OCI-LY7 (cell line): ENCODE data around the gene RSAD1. TPM values are rescaled to one million over a fixed set of nuclear protein-coding genes. Genes with fewer than 3 reads are reported as not detected.

Source experiments
- BruUV-seq: library from RNA; stranded (reverse); fragments of 400-500 nt; replicated peaks from 2 replicates; lab custom pipeline; 2021; lab: Mats Ljungman, UMichigan
- CTCF ChIA-PET: fragments of 300-600 bp; sonication (Branson Sonifier 250); formaldehyde crosslinking; loops from one replicate; lab custom pipeline; 2022; ENCODE audit warnings: antibody characterized with exemption; ENCODE audit not compliant: unreplicated experiment; lab: Charles Lee
- POLR2A ChIA-PET: fragments of 300-600 bp; sonication (Branson Sonifier 250); formaldehyde crosslinking; loops from one replicate; lab custom pipeline; 2022; ENCODE audit warnings: antibody characterized with exemption; lab: Charles Lee
- DNase-seq: peaks from one replicate; pipeline ENCODE4 v3.0.0-alpha.2; 2015; ENCODE audit warnings: low spot score
- H2AFZ ChIP-seq: fragments of 200-600 bp; sonication (generic), shearing (Covaris generic); 2 replicates; pipeline ENCODE4 v1.6.1; 2014; ENCODE audit warnings: mild to moderate bottlenecking, antibody characterized with exemption, low read length, moderate library complexity
- H3K27ac ChIP-seq: fragments of 200-600 bp; sonication (generic); 2 replicates; pipeline ENCODE4 v1.5.1; 2014; ENCODE audit warnings: mixed run types, low read depth, mild to moderate bottlenecking, moderate library complexity, low read length, inconsistent platforms; ENCODE audit not compliant: poor library complexity, severe bottlenecking
- H3K36me3 ChIP-seq: fragments of 200-600 bp; sonication (generic); 2 replicates; pipeline ENCODE4 v1.6.1; 2014; ENCODE audit warnings: mild to moderate bottlenecking, antibody characterized with exemption, low read length, moderate library complexity, mixed read lengths; ENCODE audit not compliant: insufficient read depth
- H3K4me1 ChIP-seq: fragments of 200-600 bp; sonication (generic); 2 replicates; pipeline ENCODE4 v1.5.1; 2014; ENCODE audit warnings: mild to moderate bottlenecking, low read length; ENCODE audit not compliant: insufficient read depth, poor library complexity, severe bottlenecking
- H3K4me2 ChIP-seq: fragments of 200-600 bp; sonication (generic); 2 replicates; pipeline ENCODE4 v1.6.1; 2014; ENCODE audit warnings: mild to moderate bottlenecking, low read length
- H3K4me3 ChIP-seq: fragments of 200-600 bp; sonication (generic); 2 replicates; pipeline ENCODE4 v1.5.1; 2014; ENCODE audit warnings: mild to moderate bottlenecking, low read depth, low read length; ENCODE audit not compliant: poor library complexity, severe bottlenecking
- H3K79me2 ChIP-seq: fragments of 200-600 bp; sonication (generic); 2 replicates; pipeline ENCODE4 v1.6.1; 2016; ENCODE audit warnings: low read depth, mild to moderate bottlenecking, low read length, moderate library complexity, mixed read lengths; ENCODE audit not compliant: insufficient read depth
- H3K9me2 ChIP-seq: fragments of 200-600 bp; sonication (generic); 2 replicates; pipeline ENCODE4 v1.6.1; 2016; ENCODE audit warnings: mild to moderate bottlenecking, low read length, mixed read lengths; ENCODE audit not compliant: insufficient read depth
- H3K9me3 ChIP-seq: fragments of 200-600 bp; sonication (generic); 2 replicates; pipeline ENCODE4 v1.6.1; 2014; ENCODE audit warnings: mild to moderate bottlenecking, mixed run types, low read length, mixed read lengths
- H4K20me1 ChIP-seq: fragments of 200-600 bp; sonication (generic); 2 replicates; pipeline ENCODE4 v1.6.1; 2014; ENCODE audit warnings: mild to moderate bottlenecking, antibody characterized with exemption, low read length, moderate library complexity, mixed read lengths; ENCODE audit not compliant: insufficient read depth
- EZH2phosphoT487 ChIP-seq: fragments of 200-600 bp; sonication (generic); IDR thresholded peaks from 2 replicates; pipeline ENCODE4 v1.6.1; 2018; ENCODE audit warnings: low read depth, borderline replicate concordance, mild to moderate bottlenecking, mixed run types, antibody characterized with exemption, low read length, moderate library complexity, mixed read lengths
- intact Hi-C: fragments of 100-400 bp; cut with micrococcal nuclease; formaldehyde crosslinking; loops from one replicate; pipeline ENCODE4 v1.10.0; 2022; ENCODE audit not compliant: unreplicated experiment
- total RNA-seq, 2 experiments: library from RNA; depleted of rRNA in 1 of 2; stranded (reverse); fragments of >200 nt in 1 of 2; shearing (Covaris generic) in 1 of 2; gene quantifications; 2 replicates each; pipeline ENCODE4 v1.2.3, GENCODE V29; 2014 to 2022
- TF ChIP-seq, protein P1 (sequence below): fragments of 200-600 bp; sonication (generic); conservative IDR thresholded peaks from 2 replicates; pipeline ENCODE4 v1.5.1; 2014; ENCODE audit warnings: mild to moderate bottlenecking, antibody characterized with exemption, low read length, moderate library complexity, mixed read lengths

The RSAD1 gene
- total RNA-seq, 2 experiments from 2014 or later, result 22.6 to 27.9 TPM

DNA sequence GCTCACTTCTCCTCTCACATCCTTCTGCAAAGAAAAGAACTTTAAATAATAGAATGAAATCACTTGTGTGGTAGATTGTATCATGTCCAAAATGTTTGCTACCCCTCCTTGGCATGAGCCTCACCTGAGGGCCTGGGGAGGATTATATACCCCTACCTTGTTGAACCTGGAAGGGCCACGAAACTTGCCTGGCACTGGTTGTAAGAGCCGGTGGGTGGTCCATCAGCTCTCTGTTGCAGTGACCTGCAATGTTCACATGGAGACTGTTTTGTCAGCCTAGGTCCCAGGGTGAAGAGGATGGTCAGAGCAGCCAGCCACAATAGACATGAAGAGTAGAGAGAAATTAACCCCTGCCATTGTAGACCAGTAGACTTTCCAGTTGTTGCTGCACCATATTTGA lies 10.2 kb downstream of the RSAD1 start:
- Histone ChIP-seq H2AFZ (no peak overlapping the region), H3K4me2 (no peak overlapping the region), H3K36me3 (peaks cover 21% of the 10 kb centered on the region), H3K4me1 (no peaks in the 10 kb centered on the region), H3K27ac (no peak overlapping the region), H3K79me2 (no peaks in the 10 kb centered on the region), H3K9me3 (no peaks in the 10 kb centered on the region), H4K20me1 (no peaks in the 10 kb centered on the region), H3K4me3 (no peak overlapping the region), H3K9me2 (no peaks in the 10 kb centered on the region)
- ChIA-PET POLR2A (no interaction called here), CTCF (no interaction called here)
- TF ChIP-seq, protein P1, sequence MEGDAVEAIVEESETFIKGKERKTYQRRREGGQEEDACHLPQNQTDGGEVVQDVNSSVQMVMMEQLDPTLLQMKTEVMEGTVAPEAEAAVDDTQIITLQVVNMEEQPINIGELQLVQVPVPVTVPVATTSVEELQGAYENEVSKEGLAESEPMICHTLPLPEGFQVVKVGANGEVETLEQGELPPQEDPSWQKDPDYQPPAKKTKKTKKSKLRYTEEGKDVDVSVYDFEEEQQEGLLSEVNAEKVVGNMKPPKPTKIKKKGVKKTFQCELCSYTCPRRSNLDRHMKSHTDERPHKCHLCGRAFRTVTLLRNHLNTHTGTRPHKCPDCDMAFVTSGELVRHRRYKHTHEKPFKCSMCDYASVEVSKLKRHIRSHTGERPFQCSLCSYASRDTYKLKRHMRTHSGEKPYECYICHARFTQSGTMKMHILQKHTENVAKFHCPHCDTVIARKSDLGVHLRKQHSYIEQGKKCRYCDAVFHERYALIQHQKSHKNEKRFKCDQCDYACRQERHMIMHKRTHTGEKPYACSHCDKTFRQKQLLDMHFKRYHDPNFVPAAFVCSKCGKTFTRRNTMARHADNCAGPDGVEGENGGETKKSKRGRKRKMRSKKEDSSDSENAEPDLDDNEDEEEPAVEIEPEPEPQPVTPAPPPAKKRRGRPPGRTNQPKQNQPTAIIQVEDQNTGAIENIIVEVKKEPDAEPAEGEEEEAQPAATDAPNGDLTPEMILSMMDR, result no peak
- TF ChIP-seq EZH2phosphoT487, result no peak
- no TSS peak for BruUV-seq
- intact Hi-C loops, result loop anchor here (10.0 kb wide), 1 partner anchor 216 kb away; the partner anchor contains the start of gene ANKRD40
- DNase-seq, result no peak

DNA sequence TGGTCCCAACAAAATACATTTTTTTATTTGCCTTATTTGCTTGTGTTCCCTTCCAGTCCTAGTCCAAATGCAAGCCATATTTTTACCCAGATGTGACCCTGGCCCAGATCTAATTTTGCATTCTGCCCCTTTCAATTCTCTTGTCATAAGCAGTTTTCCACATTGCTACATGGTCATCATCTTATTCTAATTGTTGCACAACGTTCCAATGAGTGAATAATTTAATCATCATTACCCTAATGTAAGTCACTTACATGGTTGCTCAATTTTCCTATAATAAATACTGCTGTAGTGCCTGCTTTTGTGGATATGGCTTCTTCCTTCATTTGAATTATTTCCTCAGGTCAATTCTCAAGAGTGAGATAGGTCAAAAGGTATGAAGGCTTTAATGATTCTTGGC lies 12.8 kb downstream of the RSAD1 start:
- intact Hi-C loops, result no loop called here

DNA sequence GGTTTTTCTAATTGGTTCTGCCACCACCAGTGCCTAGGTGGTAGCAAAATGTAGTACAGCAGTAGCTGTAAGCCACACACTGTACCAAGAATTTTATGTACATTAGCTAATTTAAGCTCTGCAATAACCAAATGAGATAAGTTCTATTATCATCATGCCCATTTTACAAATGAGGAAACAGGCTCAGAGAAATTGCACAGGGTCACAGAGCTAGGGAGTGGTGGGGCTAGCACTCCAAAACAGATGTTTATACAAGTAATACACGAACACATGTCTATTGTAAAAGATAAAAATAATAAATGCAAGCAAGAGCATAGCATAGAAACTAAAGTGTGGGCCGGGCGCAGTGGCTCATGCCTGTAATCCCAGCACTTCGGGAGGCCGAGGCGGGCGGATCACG lies 13.6 kb downstream of the RSAD1 start:
- no TSS peak for BruUV-seq
- Histone ChIP-seq H4K20me1 (no peaks in the 10 kb centered on the region), H2AFZ (no peak overlapping the region), H3K9me2 (no peaks in the 10 kb centered on the region), H3K9me3 (no peaks in the 10 kb centered on the region), H3K79me2 (no peaks in the 10 kb centered on the region), H3K27ac (no peak overlapping the region), H3K36me3 (no peaks in the 10 kb centered on the region), H3K4me2 (no peak overlapping the region), H3K4me3 (no peak overlapping the region), H3K4me1 (no peaks in the 10 kb centered on the region)
- POLR2A ChIA-PET, result interaction anchor here (0.9 kb wide), 1 partner anchor 8 kb away, joined by 3 read pairs; no protein-coding TSS in a partner anchor
- CTCF ChIA-PET, result no interaction called here
- TF ChIP-seq EZH2phosphoT487, result no peak
- TF ChIP-seq, protein P1, result no peak
- DNase-seq, result no peak
- intact Hi-C loops, result no loop called here

More for the DNA sequence above, 12.8 kb downstream of the RSAD1 start:
- no peaks in the 10 kb centered on the region for H3K79me2 ChIP-seq
- CTCF ChIA-PET, result no interaction called here
- H4K20me1 ChIP-seq, result no peaks in the 10 kb centered on the region
- no peak for DNase-seq
- H3K9me2 ChIP-seq, result no peaks in the 10 kb centered on the region
- H3K9me3 ChIP-seq, result no peaks in the 10 kb centered on the region
- TF ChIP-seq, protein P1, result no peak
- no peak for TF ChIP-seq EZH2phosphoT487
- BruUV-seq, result no TSS peak
- H3K4me2 ChIP-seq, result no peak overlapping the region
- no peak overlapping the region for H3K27ac ChIP-seq
- no peaks in the 10 kb centered on the region for H3K36me3 ChIP-seq
- no peaks in the 10 kb centered on the region for H3K4me1 ChIP-seq
- H3K4me3 ChIP-seq, result no peak overlapping the region
- POLR2A ChIA-PET, result no interaction called here
- H2AFZ ChIP-seq, result no peak overlapping the region
